ENCODE measurements around the gene CFAP99. TPM values are rescaled to one million over a fixed set of nuclear protein-coding genes. Genes with fewer than 3 reads are reported as not detected.
A peak's percentile ranks its signal among the peaks of the same experiment; 100 is the strongest.

The CFAP99 gene
- polyA plus RNA-seq (2011; rRNA removed), result not detected in 2 replicates
- not detected in 2 replicates for polyA minus RNA-seq (2011; rRNA and poly(A)+ RNA removed)

DNA sequence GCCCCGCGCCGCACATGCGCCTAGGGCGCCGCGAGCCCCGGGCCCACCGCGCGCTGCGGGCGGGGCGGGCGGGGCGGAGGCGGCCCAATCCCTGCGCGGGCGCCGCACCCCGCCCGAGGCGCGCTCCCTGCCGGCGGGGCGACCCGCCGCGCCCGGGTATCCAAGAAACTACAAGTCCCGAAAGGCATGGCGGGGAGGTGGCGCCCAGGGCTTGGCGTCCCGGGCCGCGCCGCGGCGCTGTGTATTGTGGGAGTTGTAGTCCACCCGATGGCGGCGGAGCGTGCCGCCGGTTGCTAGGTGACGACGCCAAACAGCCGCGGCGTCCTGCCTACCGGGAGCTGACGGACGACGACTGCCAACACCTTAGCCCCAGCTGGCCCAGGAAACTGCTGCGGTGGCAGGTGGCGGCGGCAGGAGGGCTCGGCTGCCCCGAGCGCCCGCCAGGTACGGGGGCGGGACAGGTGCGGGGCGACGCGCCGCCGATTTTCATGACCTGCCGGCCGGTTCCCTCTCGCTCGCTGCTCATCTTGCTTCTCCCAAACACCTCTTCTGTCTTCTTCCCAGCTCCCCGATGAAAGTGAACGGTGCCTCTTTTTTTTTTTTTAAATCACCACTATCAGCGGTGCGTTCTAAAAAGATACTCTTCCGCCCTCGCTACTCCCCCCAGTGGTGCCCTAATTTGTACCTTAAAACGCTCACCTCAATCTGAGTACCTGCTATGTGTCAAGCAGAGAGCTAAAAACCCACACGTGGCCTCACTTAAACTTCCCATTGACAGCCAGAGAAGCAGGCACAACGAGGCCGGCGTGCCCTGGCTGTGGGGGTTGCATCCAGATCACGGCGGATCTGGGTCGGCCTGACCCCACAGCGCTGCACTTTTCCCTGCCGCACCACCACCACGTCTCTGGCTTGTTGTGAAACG, at the start of gene CFAP99:
TSS of gene CFAP99 (plus strand) at position 306 of the 922 bp plus-strand sequence.
- peak within 1 kb of the TSS; percentile 61 for H3K4me3 ChIP-seq (ENCODE audit: low read depth, low read length)
- ChIA-PET POLR2A (no interaction called here), CTCF (no interaction called here)
- peak; percentile 26; the same call in 1 of the 2 replicates for TF ChIP-seq CTCF (IDR thresholded peaks at IDR 0.05; ENCODE audit: insufficient read depth, low read depth, low read length)
- DNase-seq (ENCODE audit: low read depth), result peak; percentile 43
- no peaks in the 10 kb centered on the region for H3K36me3 ChIP-seq (ENCODE audit: control insufficient read depth, insufficient read depth, low read length)
- peaks cover 37% of the 10 kb centered on the region for H3K27me3 ChIP-seq (ENCODE audit: control insufficient read depth, insufficient read depth, low read length)

- ChIA-PET CTCF (no interaction called here), POLR2A (no interaction called here)
- DNase-seq (ENCODE audit: low read depth), result no peak
- Histone ChIP-seq H3K27me3 (ENCODE audit: control insufficient read depth, insufficient read depth, low read length) (no peaks in the 10 kb centered on the region), H3K36me3 (ENCODE audit: control insufficient read depth, insufficient read depth, low read length) (no peaks in the 10 kb centered on the region), H3K4me3 (ENCODE audit: low read depth, low read length) (no peak overlapping the region)
- no peak for TF ChIP-seq CTCF (IDR thresholded peaks at IDR 0.05; ENCODE audit: insufficient read depth, low read depth, low read length)
Measured at GRCh38 chr4:2370597-2371320, 48.0 kb upstream of the CFAP99 start.

- TF ChIP-seq CTCF (IDR thresholded peaks at IDR 0.05; ENCODE audit: insufficient read depth, low read depth, low read length), result no peak
- Histone ChIP-seq H3K4me3 (ENCODE audit: low read depth, low read length) (no peak overlapping the region), H3K27me3 (ENCODE audit: control insufficient read depth, insufficient read depth, low read length) (no peaks in the 10 kb centered on the region), H3K36me3 (ENCODE audit: control insufficient read depth, insufficient read depth, low read length) (no peaks in the 10 kb centered on the region)
- ChIA-PET POLR2A (no interaction called here), CTCF (no interaction called here)
- no peak for DNase-seq (ENCODE audit: low read depth)
Measured at GRCh38 chr4:2371765-2372487, 46.8 kb upstream of the CFAP99 start.

GRCh38 chr4:2372488-2373030, 46.2 kb upstream of the CFAP99 start:
- H3K36me3 ChIP-seq (ENCODE audit: control insufficient read depth, insufficient read depth, low read length), result no peaks in the 10 kb centered on the region
- no peak for DNase-seq (ENCODE audit: low read depth)
- ChIA-PET POLR2A (no interaction called here), CTCF (interaction anchor here (1.2 kb wide), 1 partner anchor 24 kb away, joined by 4 read pairs; no protein-coding TSS in a partner anchor)
- no peak for TF ChIP-seq CTCF (IDR thresholded peaks at IDR 0.05; ENCODE audit: insufficient read depth, low read depth, low read length)
- H3K27me3 ChIP-seq (ENCODE audit: control insufficient read depth, insufficient read depth, low read length), result no peaks in the 10 kb centered on the region
- no peak overlapping the region for H3K4me3 ChIP-seq (ENCODE audit: low read depth, low read length)
